Measurements from ENCODE around the gene AS3MT.

DNA sequence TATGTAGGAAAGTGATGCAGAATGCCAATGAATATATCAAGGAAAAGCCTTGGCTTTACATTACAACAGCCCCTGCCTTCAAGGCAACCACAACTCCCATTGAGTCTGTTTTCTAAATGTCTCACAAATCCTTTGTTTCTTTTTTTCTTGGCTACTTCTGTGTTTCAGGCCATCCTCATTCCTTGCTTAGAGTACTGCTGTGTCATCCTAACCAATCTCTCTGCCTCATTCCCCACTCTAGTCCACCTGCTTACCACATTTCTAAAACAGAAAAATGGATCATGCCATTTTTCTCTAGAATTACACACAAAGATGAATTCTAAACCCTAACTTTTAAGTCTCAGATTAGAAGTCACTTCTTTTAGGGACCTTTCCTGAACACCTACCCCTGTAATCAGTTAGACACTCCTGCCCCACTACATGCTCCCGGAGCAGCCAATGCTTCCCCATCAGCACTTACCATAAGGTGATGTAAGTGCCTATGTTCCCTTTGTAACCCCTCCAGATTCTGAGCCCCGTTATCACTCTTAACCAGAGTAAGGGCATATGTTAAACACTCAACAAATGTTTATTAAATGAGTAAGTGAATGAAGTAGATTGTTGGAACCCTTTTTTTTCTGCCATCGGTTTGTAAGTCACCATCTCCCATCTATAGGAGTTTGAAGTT lies 12.4 kb upstream of the AS3MT start:
- TF ChIP-seq EZH2 (IDR thresholded peaks at IDR 0.05; ENCODE audit: borderline replicate concordance, control insufficient read depth, low read depth, low read length): no peak
- TF ChIP-seq SIN3A (IDR thresholded peaks at IDR 0.05; ENCODE audit: low read depth, low read length): no peak
- no peak for TF ChIP-seq SP1 (IDR thresholded peaks at IDR 0.05; ENCODE audit: low read depth, low read length)
- no peak for TF ChIP-seq YY1 (IDR thresholded peaks at IDR 0.05; ENCODE audit: low read depth, low read length)
- no peak for TF ChIP-seq POLR2A (IDR thresholded peaks at IDR 0.05; ENCODE audit: low read depth, low read length)
- TF ChIP-seq, protein P1, sequence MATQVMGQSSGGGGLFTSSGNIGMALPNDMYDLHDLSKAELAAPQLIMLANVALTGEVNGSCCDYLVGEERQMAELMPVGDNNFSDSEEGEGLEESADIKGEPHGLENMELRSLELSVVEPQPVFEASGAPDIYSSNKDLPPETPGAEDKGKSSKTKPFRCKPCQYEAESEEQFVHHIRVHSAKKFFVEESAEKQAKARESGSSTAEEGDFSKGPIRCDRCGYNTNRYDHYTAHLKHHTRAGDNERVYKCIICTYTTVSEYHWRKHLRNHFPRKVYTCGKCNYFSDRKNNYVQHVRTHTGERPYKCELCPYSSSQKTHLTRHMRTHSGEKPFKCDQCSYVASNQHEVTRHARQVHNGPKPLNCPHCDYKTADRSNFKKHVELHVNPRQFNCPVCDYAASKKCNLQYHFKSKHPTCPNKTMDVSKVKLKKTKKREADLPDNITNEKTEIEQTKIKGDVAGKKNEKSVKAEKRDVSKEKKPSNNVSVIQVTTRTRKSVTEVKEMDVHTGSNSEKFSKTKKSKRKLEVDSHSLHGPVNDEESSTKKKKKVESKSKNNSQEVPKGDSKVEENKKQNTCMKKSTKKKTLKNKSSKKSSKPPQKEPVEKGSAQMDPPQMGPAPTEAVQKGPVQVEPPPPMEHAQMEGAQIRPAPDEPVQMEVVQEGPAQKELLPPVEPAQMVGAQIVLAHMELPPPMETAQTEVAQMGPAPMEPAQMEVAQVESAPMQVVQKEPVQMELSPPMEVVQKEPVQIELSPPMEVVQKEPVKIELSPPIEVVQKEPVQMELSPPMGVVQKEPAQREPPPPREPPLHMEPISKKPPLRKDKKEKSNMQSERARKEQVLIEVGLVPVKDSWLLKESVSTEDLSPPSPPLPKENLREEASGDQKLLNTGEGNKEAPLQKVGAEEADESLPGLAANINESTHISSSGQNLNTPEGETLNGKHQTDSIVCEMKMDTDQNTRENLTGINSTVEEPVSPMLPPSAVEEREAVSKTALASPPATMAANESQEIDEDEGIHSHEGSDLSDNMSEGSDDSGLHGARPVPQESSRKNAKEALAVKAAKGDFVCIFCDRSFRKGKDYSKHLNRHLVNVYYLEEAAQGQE (IDR thresholded peaks at IDR 0.05; ENCODE audit: low read depth, low read length): no peak
